NT2/D1 (cell line): ENCODE results near the gene C2CD2.

Experiments used
- SUZ12 ChIP-seq: IDR thresholded peaks from 2 replicates; pipeline ENCODE4 v1.6.1; 2011; ENCODE audit not compliant: insufficient read length, insufficient read depth; ENCODE audit errors: extremely low read depth
- YY1 ChIP-seq: IDR thresholded peaks from 2 replicates; pipeline ENCODE4 v1.6.1; 2011; ENCODE audit not compliant: insufficient read length, insufficient read depth
- ZNF274 ChIP-seq: IDR thresholded peaks from 2 replicates; pipeline ENCODE4 v1.6.1; 2011; ENCODE audit warnings: mild to moderate bottlenecking, low read depth, low read length

GRCh38 chr21:41975391-41976272 is 21.8 kb upstream of the C2CD2 start:
- TF ChIP-seq ZNF274, result no peak
- no peak for TF ChIP-seq YY1
- TF ChIP-seq SUZ12, result no peak
